ENCODE measurements around the gene GORAB.

DNA sequence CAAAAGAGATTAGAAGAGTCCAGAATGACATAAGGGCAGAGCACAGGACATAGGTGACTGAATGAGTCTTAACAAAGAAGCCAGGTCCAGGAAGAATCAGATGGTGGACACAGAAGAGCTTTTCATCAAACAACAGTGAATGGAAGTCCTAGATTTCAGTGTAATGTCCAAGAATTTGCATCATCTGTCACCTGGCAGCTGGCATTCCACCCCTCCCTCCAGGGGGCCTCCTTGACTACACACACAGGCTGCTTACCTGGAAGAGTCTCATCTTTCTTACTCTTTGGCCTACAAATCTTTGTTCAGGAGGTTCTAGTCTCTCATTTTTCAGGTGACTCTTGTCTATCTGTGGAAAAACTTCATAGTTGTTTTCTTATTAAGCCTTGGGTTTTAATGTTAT, 36.2 kb downstream of the GORAB start:
- TF ChIP-seq TAF1 (IDR thresholded peaks at IDR 0.05; ENCODE audit: borderline replicate concordance, low read depth, low read length) (no peak), POLR2A (IDR thresholded peaks at IDR 0.05; ENCODE audit: low read depth, low read length) (no peak), POLR2AphosphoS5 (IDR thresholded peaks at IDR 0.05; ENCODE audit: low read depth, low read length) (no peak)

Measured in GM12892 (cell line).